ENCODE data around the gene DHRS13. TPM values are rescaled to one million over a fixed set of nuclear protein-coding genes. Genes with fewer than 3 reads are reported as not detected.
A peak's percentile ranks its signal among the peaks of the same experiment; 100 is the strongest.

DHRS13 gene
- total RNA-seq, 1 experiment from 2014 or later, result 28.5 TPM

DNA sequence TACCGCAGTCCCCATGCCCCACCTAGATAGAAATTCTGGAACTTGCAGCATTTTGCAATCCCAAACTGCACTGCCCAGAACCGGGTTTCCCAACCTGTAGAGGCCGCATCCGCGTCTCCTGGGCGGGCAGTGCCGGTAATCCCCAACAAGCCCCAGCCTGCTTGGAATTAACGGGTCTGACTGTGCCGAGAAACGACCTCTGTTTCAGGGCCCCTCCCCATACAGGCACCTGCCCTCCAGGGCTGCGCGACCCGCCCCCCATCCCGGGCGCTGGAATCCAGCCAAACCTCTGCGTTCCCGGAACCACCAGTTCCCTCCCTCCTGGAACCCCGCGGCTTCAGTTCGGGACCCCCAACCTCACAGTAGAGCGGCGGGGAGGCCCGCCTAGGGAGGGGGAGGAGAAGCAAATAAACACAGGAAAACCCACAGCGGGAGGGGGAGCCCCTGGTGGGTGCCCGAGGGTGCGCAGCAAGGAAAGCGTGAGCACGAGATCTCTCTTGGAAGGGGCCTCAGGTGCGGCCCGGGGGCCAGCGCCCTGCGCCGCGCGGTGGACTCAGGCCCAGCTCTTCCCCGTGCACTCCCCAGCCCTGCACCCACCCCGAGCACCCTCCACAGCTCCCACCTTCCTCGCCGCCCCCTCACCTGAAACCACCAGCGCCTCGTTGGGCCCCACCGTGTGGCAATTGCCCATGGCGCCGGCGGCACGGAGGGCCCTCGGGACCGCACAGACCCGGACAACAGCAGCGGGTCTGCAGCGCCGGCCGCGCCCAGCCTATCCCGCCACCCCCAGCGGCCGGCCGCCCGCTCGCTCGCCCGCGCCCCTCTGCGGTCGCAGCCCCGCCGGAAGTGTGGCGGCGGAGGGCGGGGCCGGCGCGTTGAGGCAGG is 5.8 kb downstream of the DHRS13 start, which contains the start of gene FLOT2 (continued):
- TF ChIP-seq, protein P1, sequence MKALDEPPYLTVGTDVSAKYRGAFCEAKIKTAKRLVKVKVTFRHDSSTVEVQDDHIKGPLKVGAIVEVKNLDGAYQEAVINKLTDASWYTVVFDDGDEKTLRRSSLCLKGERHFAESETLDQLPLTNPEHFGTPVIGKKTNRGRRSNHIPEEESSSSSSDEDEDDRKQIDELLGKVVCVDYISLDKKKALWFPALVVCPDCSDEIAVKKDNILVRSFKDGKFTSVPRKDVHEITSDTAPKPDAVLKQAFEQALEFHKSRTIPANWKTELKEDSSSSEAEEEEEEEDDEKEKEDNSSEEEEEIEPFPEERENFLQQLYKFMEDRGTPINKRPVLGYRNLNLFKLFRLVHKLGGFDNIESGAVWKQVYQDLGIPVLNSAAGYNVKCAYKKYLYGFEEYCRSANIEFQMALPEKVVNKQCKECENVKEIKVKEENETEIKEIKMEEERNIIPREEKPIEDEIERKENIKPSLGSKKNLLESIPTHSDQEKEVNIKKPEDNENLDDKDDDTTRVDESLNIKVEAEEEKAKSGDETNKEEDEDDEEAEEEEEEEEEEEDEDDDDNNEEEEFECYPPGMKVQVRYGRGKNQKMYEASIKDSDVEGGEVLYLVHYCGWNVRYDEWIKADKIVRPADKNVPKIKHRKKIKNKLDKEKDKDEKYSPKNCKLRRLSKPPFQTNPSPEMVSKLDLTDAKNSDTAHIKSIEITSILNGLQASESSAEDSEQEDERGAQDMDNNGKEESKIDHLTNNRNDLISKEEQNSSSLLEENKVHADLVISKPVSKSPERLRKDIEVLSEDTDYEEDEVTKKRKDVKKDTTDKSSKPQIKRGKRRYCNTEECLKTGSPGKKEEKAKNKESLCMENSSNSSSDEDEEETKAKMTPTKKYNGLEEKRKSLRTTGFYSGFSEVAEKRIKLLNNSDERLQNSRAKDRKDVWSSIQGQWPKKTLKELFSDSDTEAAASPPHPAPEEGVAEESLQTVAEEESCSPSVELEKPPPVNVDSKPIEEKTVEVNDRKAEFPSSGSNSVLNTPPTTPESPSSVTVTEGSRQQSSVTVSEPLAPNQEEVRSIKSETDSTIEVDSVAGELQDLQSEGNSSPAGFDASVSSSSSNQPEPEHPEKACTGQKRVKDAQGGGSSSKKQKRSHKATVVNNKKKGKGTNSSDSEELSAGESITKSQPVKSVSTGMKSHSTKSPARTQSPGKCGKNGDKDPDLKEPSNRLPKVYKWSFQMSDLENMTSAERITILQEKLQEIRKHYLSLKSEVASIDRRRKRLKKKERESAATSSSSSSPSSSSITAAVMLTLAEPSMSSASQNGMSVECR (CRISPR knock-in tag; IDR thresholded peaks at IDR 0.05; ENCODE audit: borderline replicate concordance), result no peak
- TF ChIP-seq, protein P2, sequence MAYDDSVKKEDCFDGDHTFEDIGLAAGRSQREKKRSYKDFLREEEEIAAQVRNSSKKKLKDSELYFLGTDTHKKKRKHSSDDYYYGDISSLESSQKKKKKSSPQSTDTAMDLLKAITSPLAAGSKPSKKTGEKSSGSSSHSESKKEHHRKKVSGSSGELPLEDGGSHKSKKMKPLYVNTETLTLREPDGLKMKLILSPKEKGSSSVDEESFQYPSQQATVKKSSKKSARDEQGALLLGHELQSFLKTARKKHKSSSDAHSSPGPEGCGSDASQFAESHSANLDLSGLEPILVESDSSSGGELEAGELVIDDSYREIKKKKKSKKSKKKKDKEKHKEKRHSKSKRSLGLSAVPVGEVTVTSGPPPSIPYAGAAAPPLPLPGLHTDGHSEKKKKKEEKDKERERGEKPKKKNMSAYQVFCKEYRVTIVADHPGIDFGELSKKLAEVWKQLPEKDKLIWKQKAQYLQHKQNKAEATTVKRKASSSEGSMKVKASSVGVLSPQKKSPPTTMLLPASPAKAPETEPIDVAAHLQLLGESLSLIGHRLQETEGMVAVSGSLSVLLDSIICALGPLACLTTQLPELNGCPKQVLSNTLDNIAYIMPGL (CRISPR knock-in tag; IDR thresholded peaks at IDR 0.05), result peak; percentile 57; the same call in 1 of the 2 replicates
- TF ChIP-seq, protein P3, sequence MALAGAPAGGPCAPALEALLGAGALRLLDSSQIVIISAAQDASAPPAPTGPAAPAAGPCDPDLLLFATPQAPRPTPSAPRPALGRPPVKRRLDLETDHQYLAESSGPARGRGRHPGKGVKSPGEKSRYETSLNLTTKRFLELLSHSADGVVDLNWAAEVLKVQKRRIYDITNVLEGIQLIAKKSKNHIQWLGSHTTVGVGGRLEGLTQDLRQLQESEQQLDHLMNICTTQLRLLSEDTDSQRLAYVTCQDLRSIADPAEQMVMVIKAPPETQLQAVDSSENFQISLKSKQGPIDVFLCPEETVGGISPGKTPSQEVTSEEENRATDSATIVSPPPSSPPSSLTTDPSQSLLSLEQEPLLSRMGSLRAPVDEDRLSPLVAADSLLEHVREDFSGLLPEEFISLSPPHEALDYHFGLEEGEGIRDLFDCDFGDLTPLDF (CRISPR knock-in tag; IDR thresholded peaks at IDR 0.05), result no peak
- TF ChIP-seq GTF2I (CRISPR knock-in tag; conservative IDR thresholded peaks at IDR 0.05) (no peak), CREB1 (CRISPR knock-in tag; IDR thresholded peaks at IDR 0.05) (no peak), FOXP1 (CRISPR knock-in tag; IDR thresholded peaks at IDR 0.05; ENCODE audit: borderline replicate concordance) (peak; percentile 88), FOXK1 (CRISPR knock-in tag; IDR thresholded peaks at IDR 0.05) (no peak; the same call in 1 of the 2 replicates), ZNF416 (CRISPR knock-in tag; IDR thresholded peaks at IDR 0.05) (peak; percentile 59; the same call in 1 of the 2 replicates), ZNF232 (CRISPR knock-in tag; IDR thresholded peaks at IDR 0.05) (no peak), ZNF396 (CRISPR knock-in tag; IDR thresholded peaks at IDR 0.05; ENCODE audit: borderline replicate concordance) (no peak), GABPB1 (CRISPR knock-in tag; IDR thresholded peaks at IDR 0.05) (no peak), ZNF423 (CRISPR knock-in tag; IDR thresholded peaks at IDR 0.05) (peak; percentile 97), ZNF121 (CRISPR knock-in tag; IDR thresholded peaks at IDR 0.05) (peak; percentile 2; the same call in 1 of the 2 replicates), SOX15 (CRISPR knock-in tag; IDR thresholded peaks at IDR 0.05) (no peak), NFATC4 (CRISPR knock-in tag; IDR thresholded peaks at IDR 0.05) (peak; percentile 30; the same call in 1 of the 2 replicates), ESRRA (CRISPR knock-in tag; IDR thresholded peaks at IDR 0.05; ENCODE audit: borderline replicate concordance) (peak; percentile 89), CREM (CRISPR knock-in tag; IDR thresholded peaks at IDR 0.05) (peak; percentile 82), NR1H2 (CRISPR knock-in tag; IDR thresholded peaks at IDR 0.05) (no peak), IRF2 (CRISPR knock-in tag; IDR thresholded peaks at IDR 0.05; ENCODE audit: borderline replicate concordance, low read depth) (no peak), KAT7 (CRISPR knock-in tag; IDR thresholded peaks at IDR 0.05; ENCODE audit: borderline replicate concordance) (peak; percentile 94)
- TF ChIP-seq, protein P4, sequence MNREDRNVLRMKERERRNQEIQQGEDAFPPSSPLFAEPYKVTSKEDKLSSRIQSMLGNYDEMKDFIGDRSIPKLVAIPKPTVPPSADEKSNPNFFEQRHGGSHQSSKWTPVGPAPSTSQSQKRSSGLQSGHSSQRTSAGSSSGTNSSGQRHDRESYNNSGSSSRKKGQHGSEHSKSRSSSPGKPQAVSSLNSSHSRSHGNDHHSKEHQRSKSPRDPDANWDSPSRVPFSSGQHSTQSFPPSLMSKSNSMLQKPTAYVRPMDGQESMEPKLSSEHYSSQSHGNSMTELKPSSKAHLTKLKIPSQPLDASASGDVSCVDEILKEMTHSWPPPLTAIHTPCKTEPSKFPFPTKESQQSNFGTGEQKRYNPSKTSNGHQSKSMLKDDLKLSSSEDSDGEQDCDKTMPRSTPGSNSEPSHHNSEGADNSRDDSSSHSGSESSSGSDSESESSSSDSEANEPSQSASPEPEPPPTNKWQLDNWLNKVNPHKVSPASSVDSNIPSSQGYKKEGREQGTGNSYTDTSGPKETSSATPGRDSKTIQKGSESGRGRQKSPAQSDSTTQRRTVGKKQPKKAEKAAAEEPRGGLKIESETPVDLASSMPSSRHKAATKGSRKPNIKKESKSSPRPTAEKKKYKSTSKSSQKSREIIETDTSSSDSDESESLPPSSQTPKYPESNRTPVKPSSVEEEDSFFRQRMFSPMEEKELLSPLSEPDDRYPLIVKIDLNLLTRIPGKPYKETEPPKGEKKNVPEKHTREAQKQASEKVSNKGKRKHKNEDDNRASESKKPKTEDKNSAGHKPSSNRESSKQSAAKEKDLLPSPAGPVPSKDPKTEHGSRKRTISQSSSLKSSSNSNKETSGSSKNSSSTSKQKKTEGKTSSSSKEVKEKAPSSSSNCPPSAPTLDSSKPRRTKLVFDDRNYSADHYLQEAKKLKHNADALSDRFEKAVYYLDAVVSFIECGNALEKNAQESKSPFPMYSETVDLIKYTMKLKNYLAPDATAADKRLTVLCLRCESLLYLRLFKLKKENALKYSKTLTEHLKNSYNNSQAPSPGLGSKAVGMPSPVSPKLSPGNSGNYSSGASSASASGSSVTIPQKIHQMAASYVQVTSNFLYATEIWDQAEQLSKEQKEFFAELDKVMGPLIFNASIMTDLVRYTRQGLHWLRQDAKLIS (CRISPR knock-in tag; IDR thresholded peaks at IDR 0.05; ENCODE audit: borderline replicate concordance), result no peak; the same call in 1 of the 2 replicates
- TF ChIP-seq, protein P5, sequence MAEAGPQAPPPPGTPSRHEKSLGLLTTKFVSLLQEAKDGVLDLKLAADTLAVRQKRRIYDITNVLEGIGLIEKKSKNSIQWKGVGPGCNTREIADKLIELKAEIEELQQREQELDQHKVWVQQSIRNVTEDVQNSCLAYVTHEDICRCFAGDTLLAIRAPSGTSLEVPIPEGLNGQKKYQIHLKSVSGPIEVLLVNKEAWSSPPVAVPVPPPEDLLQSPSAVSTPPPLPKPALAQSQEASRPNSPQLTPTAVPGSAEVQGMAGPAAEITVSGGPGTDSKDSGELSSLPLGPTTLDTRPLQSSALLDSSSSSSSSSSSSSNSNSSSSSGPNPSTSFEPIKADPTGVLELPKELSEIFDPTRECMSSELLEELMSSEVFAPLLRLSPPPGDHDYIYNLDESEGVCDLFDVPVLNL (CRISPR knock-in tag; IDR thresholded peaks at IDR 0.05; ENCODE audit: borderline replicate concordance, low read depth), result no peak
- TF ChIP-seq, protein P6, sequence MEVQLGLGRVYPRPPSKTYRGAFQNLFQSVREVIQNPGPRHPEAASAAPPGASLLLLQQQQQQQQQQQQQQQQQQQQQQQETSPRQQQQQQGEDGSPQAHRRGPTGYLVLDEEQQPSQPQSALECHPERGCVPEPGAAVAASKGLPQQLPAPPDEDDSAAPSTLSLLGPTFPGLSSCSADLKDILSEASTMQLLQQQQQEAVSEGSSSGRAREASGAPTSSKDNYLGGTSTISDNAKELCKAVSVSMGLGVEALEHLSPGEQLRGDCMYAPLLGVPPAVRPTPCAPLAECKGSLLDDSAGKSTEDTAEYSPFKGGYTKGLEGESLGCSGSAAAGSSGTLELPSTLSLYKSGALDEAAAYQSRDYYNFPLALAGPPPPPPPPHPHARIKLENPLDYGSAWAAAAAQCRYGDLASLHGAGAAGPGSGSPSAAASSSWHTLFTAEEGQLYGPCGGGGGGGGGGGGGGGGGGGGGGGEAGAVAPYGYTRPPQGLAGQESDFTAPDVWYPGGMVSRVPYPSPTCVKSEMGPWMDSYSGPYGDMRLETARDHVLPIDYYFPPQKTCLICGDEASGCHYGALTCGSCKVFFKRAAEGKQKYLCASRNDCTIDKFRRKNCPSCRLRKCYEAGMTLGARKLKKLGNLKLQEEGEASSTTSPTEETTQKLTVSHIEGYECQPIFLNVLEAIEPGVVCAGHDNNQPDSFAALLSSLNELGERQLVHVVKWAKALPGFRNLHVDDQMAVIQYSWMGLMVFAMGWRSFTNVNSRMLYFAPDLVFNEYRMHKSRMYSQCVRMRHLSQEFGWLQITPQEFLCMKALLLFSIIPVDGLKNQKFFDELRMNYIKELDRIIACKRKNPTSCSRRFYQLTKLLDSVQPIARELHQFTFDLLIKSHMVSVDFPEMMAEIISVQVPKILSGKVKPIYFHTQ (CRISPR knock-in tag; IDR thresholded peaks at IDR 0.05), result no peak
